HepG2 (cell line): ENCODE data around the gene ABHD4.

Source experiments
- CREB3 ChIP-seq: sonication (generic); formaldehyde crosslinking; IDR thresholded peaks from 2 replicates; pipeline ENCODE4 v1.5.0; 2020; ENCODE audit warnings: missing genetic modification reagents
- FOSL2 ChIP-seq: sonication (generic); formaldehyde crosslinking; IDR thresholded peaks from 2 replicates; pipeline ENCODE4 v1.4.0; 2020; ENCODE audit warnings: missing genetic modification reagents
- NFATC3 ChIP-seq: sonication (generic); formaldehyde crosslinking; IDR thresholded peaks from 2 replicates; pipeline ENCODE4 v1.5.1; 2020; ENCODE audit warnings: mild to moderate bottlenecking, missing genetic modification reagents
- NFYB ChIP-seq: sonication (generic); formaldehyde crosslinking; IDR thresholded peaks from 2 replicates; pipeline ENCODE4 v1.4.0; 2020; ENCODE audit warnings: missing genetic modification reagents
- REST ChIP-seq, 2 experiments: IDR thresholded peaks; 2 replicates each; pipeline ENCODE4 v1.6.1; 2011 to 2012; ENCODE audit warnings: low read length in 2 of 2, borderline replicate concordance in 1 of 2, low read depth in 1 of 2, mild to moderate bottlenecking in 1 of 2, moderate library complexity in 1 of 2
- SAFB2 ChIP-seq: sonication (generic); formaldehyde crosslinking; IDR thresholded peaks from 2 replicates; pipeline ENCODE4 v1.5.1; 2020; ENCODE audit warnings: missing genetic modification reagents, low read depth, mild to moderate bottlenecking, borderline replicate concordance
- SMC3 ChIP-seq: IDR thresholded peaks from 2 replicates; pipeline ENCODE4 v1.6.1; 2011; ENCODE audit warnings: low read length, improper control_type of control experiment
- ZBTB44 ChIP-seq: sonication (generic); formaldehyde crosslinking; IDR thresholded peaks from 2 replicates; pipeline ENCODE4 v1.4.0; 2020; ENCODE audit warnings: missing genetic modification reagents
- TF ChIP-seq, protein P1 (sequence below): sonication (generic); formaldehyde crosslinking; IDR thresholded peaks from 2 replicates; pipeline ENCODE4 v1.5.0; 2020; ENCODE audit warnings: mild to moderate bottlenecking, missing genetic modification reagents, moderate library complexity

GRCh38 chr14:22646570-22647254 lies 48.6 kb downstream of the ABHD4 start:
- TF ChIP-seq NFATC3 (no peak), ZBTB44 (CRISPR knock-in tag) (no peak), FOSL2 (CRISPR knock-in tag) (no peak), SMC3 (no peak), REST (IDR thresholded peaks at IDR 0.05; ENCODE audit: borderline replicate concordance in 1 of 2, low read depth in 1 of 2, low read length in 2 of 2) (no peak), NFYB (CRISPR knock-in tag) (no peak), CREB3 (CRISPR knock-in tag) (no peak), SAFB2 (no peak)
- TF ChIP-seq, protein P1, sequence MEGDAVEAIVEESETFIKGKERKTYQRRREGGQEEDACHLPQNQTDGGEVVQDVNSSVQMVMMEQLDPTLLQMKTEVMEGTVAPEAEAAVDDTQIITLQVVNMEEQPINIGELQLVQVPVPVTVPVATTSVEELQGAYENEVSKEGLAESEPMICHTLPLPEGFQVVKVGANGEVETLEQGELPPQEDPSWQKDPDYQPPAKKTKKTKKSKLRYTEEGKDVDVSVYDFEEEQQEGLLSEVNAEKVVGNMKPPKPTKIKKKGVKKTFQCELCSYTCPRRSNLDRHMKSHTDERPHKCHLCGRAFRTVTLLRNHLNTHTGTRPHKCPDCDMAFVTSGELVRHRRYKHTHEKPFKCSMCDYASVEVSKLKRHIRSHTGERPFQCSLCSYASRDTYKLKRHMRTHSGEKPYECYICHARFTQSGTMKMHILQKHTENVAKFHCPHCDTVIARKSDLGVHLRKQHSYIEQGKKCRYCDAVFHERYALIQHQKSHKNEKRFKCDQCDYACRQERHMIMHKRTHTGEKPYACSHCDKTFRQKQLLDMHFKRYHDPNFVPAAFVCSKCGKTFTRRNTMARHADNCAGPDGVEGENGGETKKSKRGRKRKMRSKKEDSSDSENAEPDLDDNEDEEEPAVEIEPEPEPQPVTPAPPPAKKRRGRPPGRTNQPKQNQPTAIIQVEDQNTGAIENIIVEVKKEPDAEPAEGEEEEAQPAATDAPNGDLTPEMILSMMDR = no peak
